DMS53 treated with DMSO at 0.1 percent for 48 hours (cell line): ENCODE results near the gene RXRA.

Source experiments
- DNase-seq: peaks from one replicate; lab custom pipeline; 2025; ENCODE audit not compliant: unreplicated experiment; lab: John Stamatoyannopoulos, UW

Gene RXRA

DNA sequence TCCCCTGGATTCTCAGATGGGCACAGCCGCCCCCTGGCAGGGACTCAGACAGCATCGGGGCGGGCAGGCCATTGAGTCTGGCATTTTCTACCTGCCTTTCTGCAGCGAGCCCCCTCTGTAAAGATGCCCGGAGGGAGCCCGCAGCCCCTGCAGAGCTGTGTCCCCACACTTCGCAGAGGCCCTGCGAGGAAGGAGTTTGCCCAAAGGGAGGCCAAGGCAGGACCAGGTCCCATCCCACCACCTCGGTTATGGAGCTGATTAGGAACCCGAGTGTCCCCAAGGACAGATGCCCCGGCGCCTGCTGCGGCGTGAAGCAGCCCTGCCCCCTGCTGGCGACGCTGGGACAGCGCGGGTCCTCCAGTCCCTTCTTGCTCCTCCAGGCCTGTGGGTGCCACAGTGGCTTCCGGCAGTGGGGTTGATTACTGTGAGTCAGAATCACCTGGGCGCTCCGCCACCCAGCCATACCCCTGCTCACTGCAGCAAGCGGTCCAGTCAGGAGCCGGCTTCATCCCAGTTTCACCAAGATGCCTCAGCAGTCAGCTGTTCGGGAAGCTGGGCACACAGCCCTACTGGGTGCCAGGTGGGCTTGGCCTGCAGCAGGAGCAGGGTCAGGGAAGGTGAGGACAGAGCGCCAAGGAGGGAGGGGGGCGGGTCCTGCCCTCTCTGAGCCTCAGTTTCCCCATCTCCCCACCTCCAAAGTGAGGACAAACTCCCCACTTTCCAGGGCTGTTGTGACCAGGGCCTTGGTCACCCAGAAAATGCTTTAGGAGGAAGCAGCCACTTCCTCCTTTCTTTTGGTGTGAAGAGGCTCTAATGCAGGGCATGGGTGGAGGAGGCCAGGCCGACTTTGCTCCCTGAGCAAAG lies 117.2 kb downstream of the RXRA start:
- peak; percentile 78 for DNase-seq

DNA sequence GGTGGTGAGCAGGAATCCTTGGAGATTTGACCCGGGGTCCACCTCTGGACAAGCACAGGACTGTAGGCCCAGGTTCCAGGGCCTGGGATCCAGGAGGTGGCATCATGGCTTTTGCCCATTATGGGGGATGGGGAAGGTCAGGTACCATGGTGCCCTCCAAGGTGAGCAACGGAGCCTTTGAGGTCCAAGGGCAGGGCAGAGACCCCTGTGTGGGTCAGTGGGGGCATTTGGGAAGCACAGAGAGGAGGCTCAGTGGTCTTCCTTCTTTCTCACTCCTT lies 117.7 kb downstream of the RXRA start:
- DNase-seq: no peak

DNA sequence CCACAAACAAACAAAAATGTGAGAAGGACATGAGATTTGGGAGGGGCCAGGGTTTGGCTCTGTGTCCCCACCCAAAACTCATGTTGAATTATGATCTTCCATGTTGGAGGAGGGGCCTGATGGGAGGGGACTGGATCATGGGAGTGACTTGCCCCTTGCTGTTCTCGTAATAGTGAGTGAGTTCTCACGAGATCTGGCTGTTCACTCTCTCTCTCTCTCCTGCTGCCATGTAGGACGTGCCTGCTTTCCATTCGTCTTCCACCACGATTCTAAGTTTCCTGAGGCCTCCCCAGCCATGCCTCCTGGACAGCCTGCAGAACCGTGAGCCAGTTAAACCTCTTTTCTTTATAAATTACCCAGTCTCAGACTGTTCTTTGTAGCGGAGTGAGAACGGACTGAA lies 118.7 kb downstream of the RXRA start:
- DNase-seq: no peak

DNA sequence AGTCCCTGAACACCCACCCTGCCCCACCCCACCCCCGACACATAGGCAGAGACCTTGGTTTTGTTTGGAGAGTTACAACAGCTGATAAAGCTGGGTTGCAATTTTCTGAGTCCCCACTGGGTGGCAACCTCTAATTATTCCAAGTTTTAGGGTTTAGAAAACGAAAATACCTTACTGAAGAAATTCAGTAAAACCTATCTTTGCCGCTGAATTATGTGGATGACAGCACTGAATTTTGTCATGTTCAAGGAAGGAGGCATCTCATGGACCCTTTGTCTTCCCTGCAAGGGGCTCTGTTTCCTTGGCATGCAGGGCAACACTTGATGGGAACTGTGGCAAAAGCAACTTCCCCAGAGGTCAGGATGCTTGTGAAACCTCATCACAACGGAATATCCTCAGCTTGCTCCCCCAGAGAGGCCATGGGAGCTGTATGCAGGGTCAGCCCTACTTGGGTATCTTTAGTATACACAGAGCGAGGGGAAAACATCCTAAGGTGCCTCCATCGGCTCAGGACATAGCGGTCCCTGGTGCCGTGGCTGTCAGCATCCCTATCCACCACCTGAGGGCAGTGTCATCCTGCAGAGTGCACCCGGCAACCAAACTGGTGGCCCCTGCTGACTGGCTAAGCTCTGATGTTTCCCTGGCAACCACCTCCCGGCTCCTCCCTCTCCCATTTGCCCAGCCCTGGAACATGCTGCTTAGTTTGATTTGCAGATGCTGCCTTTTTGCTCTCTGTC lies 123.1 kb downstream of the RXRA start:
- peak; percentile 50 for DNase-seq

DNA sequence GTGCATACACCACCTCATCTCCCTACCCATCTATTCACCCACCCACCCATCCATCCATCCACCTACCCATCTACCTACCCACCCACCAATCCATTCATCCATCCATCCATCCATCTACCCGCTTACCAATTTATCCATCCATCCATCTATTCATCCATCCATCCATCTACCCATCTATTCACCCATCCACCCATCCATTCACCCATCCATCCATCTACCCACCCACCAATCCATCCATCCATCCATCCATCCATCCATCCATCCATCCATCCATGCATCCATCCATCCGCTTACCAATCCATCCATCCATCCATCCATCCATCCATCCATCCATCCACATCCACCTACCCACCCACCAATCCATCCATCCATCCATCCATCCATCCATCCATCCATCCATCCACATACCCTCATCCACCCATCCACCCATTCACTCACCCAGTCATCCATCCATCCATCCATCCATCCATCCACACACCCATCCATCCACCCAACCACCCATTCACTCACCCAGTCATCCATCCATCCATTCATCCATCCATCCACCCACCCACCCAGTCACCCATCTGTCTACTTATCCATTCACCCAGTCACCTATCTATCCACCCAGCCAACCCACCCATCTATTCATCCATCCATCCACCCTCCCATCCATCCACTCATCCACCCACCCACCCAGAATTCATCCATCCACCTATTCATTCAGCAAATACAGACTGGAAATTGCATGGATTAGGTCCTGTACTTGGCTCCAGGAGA lies 125.6 kb downstream of the RXRA start:
- no peak for DNase-seq

DNA sequence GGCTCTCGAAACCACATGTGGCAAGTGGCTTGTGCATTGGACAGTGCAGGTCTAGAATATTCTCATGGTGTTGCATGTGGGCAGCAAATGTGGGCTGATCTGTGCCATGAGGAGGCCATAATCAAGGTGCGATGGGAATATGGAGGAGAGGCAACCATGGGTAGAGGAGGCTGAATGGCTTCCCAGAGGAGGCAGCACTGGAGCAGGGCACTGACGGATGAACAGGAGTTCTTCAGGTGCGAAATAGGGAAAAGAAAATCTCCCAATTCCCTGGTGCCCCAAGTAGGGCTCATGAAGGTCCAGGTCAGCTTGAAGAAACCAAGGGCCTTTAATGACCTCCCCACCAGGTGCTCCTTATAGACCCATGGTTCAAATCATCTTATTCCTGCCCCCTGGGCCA lies 126.5 kb downstream of the RXRA start:
- no peak for DNase-seq

DNA sequence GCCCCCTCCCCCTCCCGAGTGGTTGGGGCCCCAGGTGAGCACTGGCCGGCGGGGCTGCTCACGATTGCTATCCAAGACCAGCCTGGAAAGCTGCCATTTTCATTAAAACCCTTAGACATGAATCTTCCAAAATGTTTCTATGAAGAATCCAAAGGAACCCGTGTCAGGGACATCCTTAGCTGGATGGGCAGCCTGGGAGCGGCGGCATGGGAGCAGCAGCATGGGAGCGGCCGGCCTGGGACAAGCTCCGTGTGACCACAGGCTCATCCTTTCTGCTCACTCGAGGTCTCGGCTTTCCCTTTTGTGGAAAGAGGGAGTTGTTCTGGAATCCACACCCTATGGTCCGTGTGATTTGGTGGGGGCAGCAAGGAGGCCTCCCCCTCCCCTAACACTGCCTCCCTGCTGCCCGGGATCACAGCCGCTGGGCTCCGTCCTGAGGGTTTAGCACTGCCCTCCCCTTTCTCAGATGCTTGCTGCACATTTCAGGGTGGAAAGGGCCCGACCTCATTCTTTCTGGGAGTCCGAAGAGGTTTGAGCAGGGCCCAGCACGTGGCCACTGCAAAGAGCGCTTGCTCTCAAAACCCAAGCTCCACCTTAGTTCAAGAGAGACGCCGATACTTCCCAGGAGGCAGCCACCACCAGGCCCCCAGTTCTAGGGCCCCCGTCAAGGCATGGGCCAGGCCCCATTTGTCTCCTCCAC lies 127.7 kb downstream of the RXRA start:
- DNase-seq: no peak

DNA sequence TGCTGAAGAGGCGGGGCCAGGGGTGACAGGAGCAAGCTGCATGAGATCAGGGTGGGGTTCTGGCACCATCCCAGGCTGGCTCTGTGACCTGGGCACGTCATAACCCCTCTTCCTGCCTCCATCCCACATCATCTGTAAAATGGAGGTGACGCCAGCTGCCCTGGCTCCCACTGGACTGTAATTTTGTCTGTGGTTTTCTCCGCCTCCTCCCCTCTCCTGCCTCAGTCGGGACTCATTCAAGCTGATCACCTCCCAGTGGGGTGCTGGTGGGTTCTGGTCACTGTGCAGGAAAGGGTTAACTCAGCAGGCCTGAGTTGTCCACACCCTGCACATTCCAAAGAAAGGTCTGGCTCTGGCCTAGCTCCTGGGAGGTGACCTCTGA lies 128.2 kb downstream of the RXRA start:
- no peak for DNase-seq

DNA sequence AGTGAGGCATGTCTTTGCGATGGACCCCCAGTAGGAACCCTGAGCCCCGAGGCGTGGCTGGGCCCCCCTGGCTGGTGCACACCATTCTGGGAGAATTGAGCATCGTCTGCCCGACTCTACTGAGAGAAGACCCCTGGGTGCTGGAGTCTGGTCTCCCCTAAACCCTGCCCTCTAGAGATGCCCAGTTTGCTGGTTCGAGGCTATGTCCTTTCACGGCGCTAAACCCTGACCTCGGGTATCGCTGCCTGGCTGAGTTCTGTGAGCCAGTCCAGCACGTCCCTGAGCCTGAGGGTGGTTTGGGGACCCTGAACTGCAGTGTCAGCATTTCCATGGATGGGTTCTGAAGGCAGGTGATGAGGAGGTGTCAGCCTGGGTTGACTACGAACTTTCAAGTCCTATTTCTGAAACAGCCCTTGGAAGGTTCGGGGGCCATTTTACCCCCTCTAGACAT lies 128.8 kb downstream of the RXRA start:
- DNase-seq: no peak

DNA sequence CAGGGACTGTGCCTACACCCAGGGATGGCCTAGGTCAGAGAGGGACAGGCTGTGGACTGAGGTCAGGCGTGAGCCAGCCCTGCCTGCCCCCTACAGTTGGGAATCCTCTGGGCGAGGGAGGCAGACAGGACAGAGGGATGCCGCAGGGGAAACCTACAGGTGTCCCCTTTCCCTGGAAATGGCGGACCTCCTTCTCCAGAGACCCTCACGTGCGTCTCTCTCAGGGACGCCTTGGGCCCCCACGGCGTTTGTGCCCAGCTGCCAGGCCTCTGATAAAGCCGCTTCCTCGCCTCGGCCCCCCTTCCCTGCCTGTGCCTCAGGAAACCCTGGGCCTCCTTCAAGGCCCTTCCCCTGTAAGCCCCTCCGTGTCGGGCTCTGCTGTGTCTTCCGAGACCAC lies 129.3 kb downstream of the RXRA start:
- DNase-seq: no peak

DNA sequence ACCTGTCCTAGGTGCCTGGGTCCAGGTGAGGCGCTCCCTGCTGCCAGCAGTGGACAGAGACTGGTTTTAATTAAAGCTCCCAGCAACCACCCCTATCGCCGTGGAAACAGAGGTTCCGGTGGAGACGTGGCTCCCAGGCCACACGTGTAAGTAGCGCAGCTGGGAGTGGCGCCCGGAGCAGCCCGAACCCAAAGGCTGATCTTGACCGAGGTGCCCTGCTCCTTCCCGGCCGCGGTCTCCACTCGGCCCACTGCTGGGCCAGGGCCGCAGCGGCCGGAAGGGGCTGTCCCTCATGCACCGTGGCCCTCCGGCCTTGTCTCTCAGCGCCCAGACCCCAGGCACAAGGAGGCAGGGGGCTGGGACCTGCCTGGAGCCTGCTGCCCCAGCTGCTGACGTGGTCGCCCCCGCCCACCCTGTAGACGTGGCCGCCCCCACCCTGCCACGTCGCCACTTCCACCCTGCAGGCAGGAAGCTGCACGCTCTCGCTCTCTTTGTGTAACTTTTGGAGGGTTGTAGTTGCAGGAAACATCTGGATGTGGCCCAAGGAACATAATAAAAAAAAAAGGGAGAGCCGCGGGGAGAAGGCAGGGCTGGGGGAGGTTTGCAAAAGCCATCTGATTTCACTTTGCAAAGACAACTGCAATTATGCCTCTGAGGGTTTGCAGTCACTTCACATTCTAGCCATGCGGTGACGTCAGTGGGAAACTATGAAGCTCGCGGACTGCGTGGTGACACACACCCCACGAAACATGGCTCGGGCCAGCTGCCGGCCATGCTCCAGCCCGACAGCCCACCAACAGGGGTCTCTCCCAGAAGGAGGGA lies 129.9 kb downstream of the RXRA start:
- no peak for DNase-seq

DNA sequence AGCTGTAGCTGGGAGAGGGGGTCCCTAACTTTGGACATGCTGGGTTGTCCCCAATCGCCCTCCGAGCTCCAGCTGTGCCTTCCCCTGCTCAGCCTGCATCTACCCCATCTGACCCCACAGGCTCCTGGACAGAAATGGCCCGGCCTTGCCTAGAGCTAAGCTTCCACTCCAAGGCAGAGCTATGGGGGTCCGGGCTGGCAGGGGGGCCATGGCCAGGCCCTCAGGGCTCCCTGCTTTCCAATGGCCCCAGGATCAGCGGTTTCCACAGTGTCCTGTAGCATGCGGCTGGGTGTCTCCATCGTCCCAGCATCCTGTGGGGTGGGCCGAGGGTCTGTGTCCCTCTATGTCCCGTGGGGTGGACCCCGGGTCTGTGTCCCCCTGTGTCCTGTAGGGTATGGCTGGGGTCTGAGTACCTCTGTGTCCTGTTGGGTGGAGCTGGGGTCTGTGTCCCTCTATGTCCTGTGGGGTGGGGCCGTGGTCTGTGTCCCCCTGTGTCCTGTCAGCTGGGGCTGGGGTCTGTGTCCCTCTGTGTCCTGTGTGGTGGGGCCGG lies 130.6 kb downstream of the RXRA start:
- no peak for DNase-seq

DNA sequence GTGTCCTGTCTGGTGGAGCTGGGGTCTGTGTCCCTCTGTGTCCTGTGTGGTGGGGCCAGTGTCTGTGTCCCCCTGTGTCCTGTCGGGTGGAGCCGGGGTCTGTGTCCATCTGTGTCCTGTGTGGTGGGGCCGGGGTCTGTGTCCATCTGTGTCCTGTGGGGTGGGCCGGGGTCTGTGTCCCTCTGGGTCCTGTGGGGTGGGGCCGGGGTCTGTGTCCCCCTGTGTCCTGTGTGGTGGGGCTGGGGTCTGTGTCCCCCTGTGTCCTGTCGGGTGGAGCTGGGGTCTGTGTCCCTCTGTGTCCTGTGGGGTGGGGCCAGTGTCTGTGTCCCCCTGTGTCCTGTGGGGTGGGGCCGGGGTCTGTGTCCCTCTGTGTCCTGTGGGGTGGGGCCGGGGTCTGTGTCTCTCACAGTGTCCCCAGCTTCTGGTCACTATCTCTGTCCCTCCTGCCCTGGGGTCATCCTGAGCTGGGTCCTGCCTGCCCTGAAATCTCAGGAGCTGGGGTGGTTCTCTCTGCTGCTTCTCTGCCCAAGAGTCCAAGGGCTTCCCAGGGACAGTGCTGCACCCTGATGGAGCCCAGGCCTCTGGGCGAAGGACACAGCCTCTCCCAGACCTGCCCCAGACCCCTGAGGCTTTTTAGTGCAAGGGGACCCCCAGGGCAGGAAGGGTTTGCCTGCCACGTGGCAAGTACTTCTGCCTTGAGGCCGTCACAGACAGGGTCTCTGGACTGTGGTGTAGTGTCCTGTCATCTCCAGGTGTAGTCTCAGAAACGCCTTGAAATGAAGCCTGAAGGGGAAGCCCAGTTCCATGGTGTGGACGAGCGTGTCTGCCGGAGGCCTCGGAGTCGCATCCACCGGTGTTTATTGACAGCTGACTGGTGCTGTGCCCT lies 131.3 kb downstream of the RXRA start:
- no peak for DNase-seq

DNA sequence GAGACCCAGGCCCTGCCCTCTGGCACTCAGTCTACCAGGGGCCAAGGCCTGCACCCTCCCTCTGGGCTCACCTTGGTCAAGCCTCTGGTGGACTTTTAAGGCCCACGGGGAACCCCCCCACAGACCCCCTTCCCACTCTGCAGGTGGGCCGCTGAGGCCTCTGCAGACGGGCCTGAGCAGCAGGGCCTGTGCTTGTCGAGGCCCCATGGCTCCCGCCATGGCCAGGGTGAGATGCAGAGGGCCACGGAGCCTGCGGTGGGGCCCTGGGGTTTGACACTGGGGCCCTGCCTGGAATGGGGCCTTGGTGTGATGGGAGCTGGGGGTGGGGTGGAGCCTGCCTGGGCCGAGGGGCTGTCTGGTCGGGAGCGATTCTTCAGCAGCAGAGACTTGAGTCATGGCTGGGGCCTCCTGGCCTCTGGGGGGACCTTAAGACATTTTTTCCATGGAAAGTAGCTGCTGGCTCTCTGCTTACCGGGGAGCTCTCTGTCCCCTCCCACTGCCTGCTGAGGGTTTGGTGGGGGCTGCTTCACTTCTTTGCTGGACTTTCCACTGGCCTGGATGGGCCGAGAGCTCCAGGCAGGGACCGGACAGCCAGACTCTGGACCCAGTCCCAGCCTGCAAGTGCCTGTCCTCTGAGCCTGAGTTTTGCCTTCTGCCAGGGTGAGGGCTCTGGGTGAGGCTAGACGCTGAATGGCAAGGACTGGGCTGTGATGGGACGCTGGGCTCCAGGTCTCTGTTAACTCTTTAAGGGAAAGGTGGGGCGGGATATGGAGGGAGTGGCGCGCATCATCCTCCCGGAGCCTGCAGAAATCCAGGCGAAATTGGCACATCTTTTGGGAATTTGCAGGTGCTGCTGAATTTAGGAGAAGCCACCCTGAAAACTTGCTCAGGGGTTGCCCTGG lies 132.2 kb downstream of the RXRA start:
- no peak for DNase-seq

DNA sequence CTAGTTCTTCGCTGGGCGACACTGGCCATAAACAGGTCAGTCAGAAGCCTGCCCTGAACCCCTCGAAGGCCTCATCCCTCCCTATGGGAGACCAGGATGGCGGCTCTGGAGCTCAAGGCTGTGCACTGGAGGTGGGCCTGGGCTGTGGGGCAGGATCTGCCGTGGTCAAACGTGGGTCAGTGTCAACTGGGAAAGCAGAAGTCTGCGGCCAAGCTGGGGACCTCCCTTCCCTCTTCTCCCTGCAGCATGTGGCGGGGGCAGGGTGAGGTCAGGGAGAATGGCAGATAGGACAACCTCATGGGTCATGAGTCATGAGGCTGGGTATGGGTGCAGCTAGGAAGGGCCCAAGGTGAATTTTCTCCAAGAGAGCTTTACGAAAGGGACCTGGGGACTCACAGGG lies 132.9 kb downstream of the RXRA start:
- no peak for DNase-seq

DNA sequence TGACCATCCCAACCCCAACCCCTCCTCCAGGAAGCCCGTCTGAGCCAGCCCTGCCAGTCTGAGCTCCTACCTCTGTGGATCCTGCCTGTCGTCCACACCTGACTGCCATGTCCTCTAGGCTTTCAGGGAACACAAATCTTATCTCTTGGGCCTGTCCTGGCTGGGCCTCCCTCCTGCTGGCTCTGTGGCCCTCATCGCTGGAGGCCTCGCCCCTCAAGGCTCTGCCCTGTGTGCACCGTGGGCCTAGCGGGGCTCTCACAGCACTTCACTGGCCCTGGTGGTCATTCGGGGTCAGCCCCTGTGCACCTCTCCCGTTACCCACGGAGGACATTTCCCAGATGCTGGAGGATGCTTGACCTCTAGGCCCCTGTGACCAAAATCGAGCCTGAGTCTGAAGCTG lies 133.3 kb downstream of the RXRA start:
- DNase-seq: no peak

DNA sequence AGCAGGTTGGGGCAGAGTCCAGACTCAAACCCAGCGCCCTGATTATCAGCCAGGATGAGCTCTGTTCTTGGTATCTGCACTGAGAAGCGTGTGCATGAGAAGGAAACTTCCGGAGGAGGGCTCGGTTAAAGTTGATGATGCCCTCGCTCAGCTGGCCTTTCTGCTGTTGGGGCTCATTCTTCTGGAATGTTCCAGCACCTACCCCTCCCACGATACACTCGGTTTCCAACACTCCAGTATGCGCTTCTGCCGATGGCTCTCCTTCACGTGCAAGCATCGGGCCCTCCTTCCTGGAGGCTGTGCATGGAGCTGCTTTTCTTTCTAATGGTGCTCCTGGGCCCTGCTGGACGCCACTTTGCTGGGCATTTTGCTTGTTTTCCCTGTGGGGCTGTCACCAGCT lies 134.0 kb downstream of the RXRA start:
- DNase-seq: no peak

DNA sequence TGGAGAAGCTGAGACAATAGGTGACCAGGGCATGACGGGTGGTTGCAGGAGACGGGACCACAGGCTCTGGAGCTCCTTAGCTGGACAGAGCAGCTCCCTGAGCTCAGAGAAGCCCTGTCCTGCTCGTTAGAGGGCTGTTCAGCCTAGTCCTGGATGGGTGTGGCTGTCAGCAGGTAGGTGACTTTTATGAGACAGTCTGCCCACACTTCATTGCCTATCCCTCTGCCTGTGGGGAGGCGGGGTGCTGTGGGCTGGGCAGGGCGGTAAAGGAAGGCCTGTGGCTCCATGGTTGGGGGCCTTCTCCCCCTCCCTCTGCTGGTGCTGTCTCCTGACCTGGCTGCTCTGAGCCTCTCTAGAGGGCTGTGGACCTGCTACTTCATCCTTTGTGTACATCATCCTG lies 134.6 kb downstream of the RXRA start:
- no peak for DNase-seq
